ENCODE measurements around the gene VAV2.

The VAV2 gene

DNA sequence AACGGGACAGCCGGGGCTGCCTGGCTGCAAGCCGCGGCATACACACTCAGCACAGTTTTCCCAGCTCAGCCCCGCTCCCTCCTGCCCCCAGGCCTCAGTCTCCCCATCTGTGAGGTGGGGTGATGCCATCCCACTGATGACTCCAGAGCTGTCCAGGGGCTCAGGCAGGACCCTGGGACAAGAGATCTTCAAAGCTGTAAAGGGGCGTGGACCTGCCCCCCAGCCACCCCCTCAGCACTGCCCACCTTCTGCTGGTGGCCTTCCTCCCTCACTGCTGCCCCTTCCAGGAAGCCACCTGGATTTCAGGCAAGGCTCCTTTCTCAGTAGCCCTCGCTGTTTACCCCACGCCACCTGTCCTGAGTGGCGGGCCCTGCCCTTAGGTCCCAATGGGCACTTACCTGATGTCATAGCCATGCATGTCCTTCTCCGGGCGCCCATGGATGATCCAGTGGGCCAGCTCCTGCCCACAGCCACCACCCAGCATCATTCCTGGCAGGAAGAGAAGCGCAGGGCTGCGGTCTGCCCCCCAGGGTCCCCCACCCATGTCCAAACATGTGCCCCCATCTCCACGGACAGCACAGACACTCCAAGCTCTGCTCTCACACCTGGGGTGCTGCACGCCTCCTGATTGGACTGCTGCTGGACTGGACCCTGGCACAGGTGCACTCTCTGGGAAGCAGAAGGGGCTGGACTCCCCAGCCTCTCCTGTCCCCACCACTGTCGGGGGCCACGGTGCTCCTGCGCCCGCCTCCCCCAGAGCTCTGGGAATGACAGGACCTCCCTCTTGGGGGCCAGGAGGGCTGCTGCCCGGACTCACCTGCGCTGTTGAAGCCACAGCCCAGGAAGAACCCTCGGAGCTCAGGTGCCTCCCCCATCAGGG is 279.7 kb downstream of the VAV2 start:
- H3K4me1 Mint-ChIP-seq (ENCODE audit: low read depth) = peaks cover 22% of the 10 kb centered on the region
- no peak overlapping the region for H3K27ac Mint-ChIP-seq
- no peak for DNase-seq
- no peaks in the 10 kb centered on the region for H3K9me3 Mint-ChIP-seq
- H3K27me3 Mint-ChIP-seq = no peaks in the 10 kb centered on the region
- H3K4me3 Mint-ChIP-seq = no peak overlapping the region
- no peaks in the 10 kb centered on the region for H3K36me3 Mint-ChIP-seq (ENCODE audit: low read depth)

All from activated T-cell treated with anti-CD3 and anti-CD28 coated beads, Interleukin-2, amount 50 U/mL, for 24 hours (primary cell).